ENCODE results near the gene MYH14. TPM values are rescaled to one million over a fixed set of nuclear protein-coding genes. Genes with fewer than 3 reads are reported as not detected.

Gene MYH14
- total and polyA plus RNA-seq, 4 experiments from 2014 or later = not detected

GRCh38 chr19:50268501-50268900 lies 65.1 kb downstream of the MYH14 start:
- Mint-ChIP-seq H3K4me1 (peaks cover 0 to 4% (median under 1%) of the 10 kb centered on the region in 4 donors), H3K27ac (no peak overlapping the region), H3K4me3 (no peak overlapping the region), H3K9me3 (peaks cover 0 to 3% (median 0%) of the 10 kb centered on the region in 8 donors), H3K36me3 (no peaks in the 10 kb centered on the region), H3K27me3 (peaks cover 12 to 24% of the 10 kb centered on the region in 2 donors)
- DNase-seq = no peak
- Histone ChIP-seq H3K36me3 (ENCODE audit: insufficient read depth, low read length) (no peaks in the 10 kb centered on the region), H3K27ac (ENCODE audit: low read depth, low read length) (no peak overlapping the region), H3K9me3 (ENCODE audit: control insufficient read depth in 1 of 2, low read length in 2 of 2) (no peaks in the 10 kb centered on the region), H3K4me3 (ENCODE audit: low read length in 2 of 2) (no peak overlapping the region), H3K27me3 (ENCODE audit: insufficient read depth, low read length) (no peaks in the 10 kb centered on the region), H3K4me1 (ENCODE audit: insufficient read depth, low read length) (no peaks in the 10 kb centered on the region)
- ChIA-PET POLR2A (ENCODE audit: partially characterized antibody) (no interaction called here), CTCF (ENCODE audit: partially characterized antibody) (no interaction called here)
- intact Hi-C loops (cut with micrococcal nuclease) = no loop called here

DNA sequence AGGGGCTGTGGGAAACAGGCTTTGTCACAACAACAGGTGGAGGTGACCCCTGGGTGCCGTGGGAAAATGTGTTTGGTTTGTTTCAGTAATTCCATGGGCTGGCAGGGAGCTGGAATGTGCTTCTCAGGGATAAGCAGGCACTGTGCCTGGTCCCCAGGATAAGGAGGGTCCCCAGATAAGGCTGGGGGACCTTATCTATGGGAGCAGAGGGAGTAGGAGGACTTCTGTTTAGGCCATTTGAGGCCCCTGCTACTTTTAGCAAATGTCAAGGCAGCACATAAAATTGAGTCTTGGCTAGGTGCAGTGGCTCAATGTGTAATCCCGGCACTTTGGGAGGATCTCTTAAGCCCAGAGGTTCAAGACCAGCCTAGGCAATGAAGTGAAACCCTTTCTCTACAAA lies 66.2 kb downstream of the MYH14 start:
- H3K9me3 ChIP-seq (ENCODE audit: control insufficient read depth in 1 of 2, low read length in 2 of 2) = no peaks in the 10 kb centered on the region
- DNase-seq = no peak
- POLR2A ChIA-PET (ENCODE audit: partially characterized antibody) = no interaction called here
- no peak overlapping the region for H3K27ac ChIP-seq (ENCODE audit: low read depth, low read length)
- H3K4me1 Mint-ChIP-seq = peaks cover 0 to 4% (median under 1%) of the 10 kb centered on the region in 4 donors
- CTCF ChIA-PET (ENCODE audit: partially characterized antibody) = no interaction called here
- H3K9me3 Mint-ChIP-seq = peaks cover 0 to 3% (median 0%) of the 10 kb centered on the region in 8 donors
- no peak overlapping the region for H3K4me3 Mint-ChIP-seq
- intact Hi-C loops (cut with micrococcal nuclease) = no loop called here
- peaks cover 12 to 23% of the 10 kb centered on the region in 2 donors for H3K27me3 Mint-ChIP-seq
- H3K27ac Mint-ChIP-seq = no peak overlapping the region
- no peaks in the 10 kb centered on the region for H3K4me1 ChIP-seq (ENCODE audit: insufficient read depth, low read length)
- no peaks in the 10 kb centered on the region for H3K36me3 Mint-ChIP-seq
- no peaks in the 10 kb centered on the region for H3K27me3 ChIP-seq (ENCODE audit: insufficient read depth, low read length)
- no peaks in the 10 kb centered on the region for H3K36me3 ChIP-seq (ENCODE audit: insufficient read depth, low read length)
- H3K4me3 ChIP-seq (ENCODE audit: low read length in 2 of 2) = no peak overlapping the region

GRCh38 chr19:50272263-50272897 lies 69.0 kb downstream of the MYH14 start:
- Mint-ChIP-seq H3K27ac (no peak overlapping the region), H3K4me1 (no peaks in the 10 kb centered on the region), H3K36me3 (no peaks in the 10 kb centered on the region), H3K27me3 (peaks cover 14 to 17% of the 10 kb centered on the region in 2 donors), H3K9me3 (peaks cover 0 to 3% (median 0%) of the 10 kb centered on the region in 8 donors), H3K4me3 (no peak overlapping the region)
- H3K4me3 ChIP-seq (ENCODE audit: low read length in 2 of 2) = no peak overlapping the region
- intact Hi-C loops (cut with micrococcal nuclease) = no loop called here
- H3K36me3 ChIP-seq (ENCODE audit: insufficient read depth, low read length) = no peaks in the 10 kb centered on the region
- H3K27me3 ChIP-seq (ENCODE audit: insufficient read depth, low read length) = no peaks in the 10 kb centered on the region
- H3K9me3 ChIP-seq (ENCODE audit: control insufficient read depth in 1 of 2, low read length in 2 of 2) = no peaks in the 10 kb centered on the region
- no peak for DNase-seq
- no peak overlapping the region for H3K27ac ChIP-seq (ENCODE audit: low read depth, low read length)
- ChIA-PET CTCF (ENCODE audit: partially characterized antibody) (interaction anchor here (1.2 kb wide), 1 partner anchor 8 kb away, joined by 3 read pairs; no protein-coding TSS in a partner anchor), POLR2A (ENCODE audit: partially characterized antibody) (no interaction called here)
- no peaks in the 10 kb centered on the region for H3K4me1 ChIP-seq (ENCODE audit: insufficient read depth, low read length)

- H3K4me1 Mint-ChIP-seq = no peaks in the 10 kb centered on the region
- H3K27me3 Mint-ChIP-seq = peaks cover 6 to 8% of the 10 kb centered on the region in 2 donors
- no peaks in the 10 kb centered on the region for H3K4me1 ChIP-seq (ENCODE audit: insufficient read depth, low read length)
- H3K36me3 Mint-ChIP-seq = no peaks in the 10 kb centered on the region
- no peak overlapping the region for H3K27ac ChIP-seq (ENCODE audit: low read depth, low read length)
- H3K27me3 ChIP-seq (ENCODE audit: insufficient read depth, low read length) = no peaks in the 10 kb centered on the region
- no peak overlapping the region for H3K4me3 ChIP-seq (ENCODE audit: low read length in 2 of 2)
- DNase-seq = no peak
- no peaks in the 10 kb centered on the region for H3K9me3 ChIP-seq (ENCODE audit: control insufficient read depth in 1 of 2, low read length in 2 of 2)
- POLR2A ChIA-PET (ENCODE audit: partially characterized antibody) = no interaction called here
- no peaks in the 10 kb centered on the region for H3K36me3 ChIP-seq (ENCODE audit: insufficient read depth, low read length)
- CTCF ChIA-PET (ENCODE audit: partially characterized antibody) = no interaction called here
- no peak overlapping the region for H3K27ac Mint-ChIP-seq
- intact Hi-C loops (cut with micrococcal nuclease) = no loop called here
- H3K9me3 Mint-ChIP-seq = peaks cover 0 to 2% (median 0%) of the 10 kb centered on the region in 8 donors
- no peak overlapping the region for H3K4me3 Mint-ChIP-seq
These were observed 70.4 kb downstream of the MYH14 start for GRCh38 chr19:50273821-50274220.

DNA sequence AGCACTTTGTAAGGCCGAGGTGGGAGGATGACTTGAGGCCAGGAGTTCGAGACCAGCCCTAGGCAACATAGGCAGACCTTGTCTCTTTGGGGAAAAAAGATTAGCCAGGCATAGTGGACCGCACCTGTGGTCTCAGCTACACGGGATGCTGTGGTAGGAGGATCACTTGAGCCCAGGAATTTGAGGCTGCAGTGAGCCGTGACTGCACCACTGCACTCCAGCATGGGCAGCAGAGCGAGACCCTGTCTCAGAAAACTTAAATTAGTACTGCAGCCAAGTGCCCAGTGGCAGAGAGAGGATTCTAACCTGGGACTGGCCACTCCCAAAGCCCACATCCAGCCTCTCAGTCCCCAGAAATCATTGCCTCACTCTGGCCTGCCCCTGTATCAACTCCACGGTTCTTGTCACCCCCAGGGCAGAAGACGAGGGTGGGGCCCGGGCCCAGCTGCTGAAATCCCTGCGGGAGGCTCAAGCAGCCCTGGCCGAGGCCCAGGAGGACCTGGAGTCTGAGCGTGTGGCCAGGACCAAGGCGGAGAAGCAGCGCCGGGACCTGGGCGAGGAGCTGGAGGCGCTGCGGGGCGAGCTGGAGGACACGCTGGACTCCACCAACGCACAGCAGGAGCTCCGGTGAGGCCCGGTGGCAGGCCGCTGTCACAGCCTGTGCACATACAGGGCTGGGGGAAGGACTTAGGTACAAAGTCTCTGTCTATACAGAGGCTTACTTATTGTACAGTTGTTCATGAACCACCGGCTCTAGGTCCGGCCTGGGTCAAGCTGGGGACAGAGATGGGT lies 72.4 kb downstream of the MYH14 start:
- Mint-ChIP-seq H3K36me3 (no peaks in the 10 kb centered on the region), H3K9me3 (no peaks in the 10 kb centered on the region), H3K27me3 (peaks cover 6% of the 10 kb centered on the region in 2 donors), H3K4me3 (no peak overlapping the region), H3K27ac (no peak overlapping the region), H3K4me1 (no peaks in the 10 kb centered on the region)
- H3K27me3 ChIP-seq (ENCODE audit: insufficient read depth, low read length) = no peaks in the 10 kb centered on the region
- H3K27ac ChIP-seq (ENCODE audit: low read depth, low read length) = no peak overlapping the region
- POLR2A ChIA-PET (ENCODE audit: partially characterized antibody) = no interaction called here
- CTCF ChIA-PET (ENCODE audit: partially characterized antibody) = no interaction called here
- H3K4me1 ChIP-seq (ENCODE audit: insufficient read depth, low read length) = no peaks in the 10 kb centered on the region
- no peaks in the 10 kb centered on the region for H3K9me3 ChIP-seq (ENCODE audit: control insufficient read depth in 1 of 2, low read length in 2 of 2)
- no peak overlapping the region for H3K4me3 ChIP-seq (ENCODE audit: low read length in 2 of 2)
- no peak for DNase-seq
- no peaks in the 10 kb centered on the region for H3K36me3 ChIP-seq (ENCODE audit: insufficient read depth, low read length)
- intact Hi-C loops (cut with micrococcal nuclease) = no loop called here

DNA sequence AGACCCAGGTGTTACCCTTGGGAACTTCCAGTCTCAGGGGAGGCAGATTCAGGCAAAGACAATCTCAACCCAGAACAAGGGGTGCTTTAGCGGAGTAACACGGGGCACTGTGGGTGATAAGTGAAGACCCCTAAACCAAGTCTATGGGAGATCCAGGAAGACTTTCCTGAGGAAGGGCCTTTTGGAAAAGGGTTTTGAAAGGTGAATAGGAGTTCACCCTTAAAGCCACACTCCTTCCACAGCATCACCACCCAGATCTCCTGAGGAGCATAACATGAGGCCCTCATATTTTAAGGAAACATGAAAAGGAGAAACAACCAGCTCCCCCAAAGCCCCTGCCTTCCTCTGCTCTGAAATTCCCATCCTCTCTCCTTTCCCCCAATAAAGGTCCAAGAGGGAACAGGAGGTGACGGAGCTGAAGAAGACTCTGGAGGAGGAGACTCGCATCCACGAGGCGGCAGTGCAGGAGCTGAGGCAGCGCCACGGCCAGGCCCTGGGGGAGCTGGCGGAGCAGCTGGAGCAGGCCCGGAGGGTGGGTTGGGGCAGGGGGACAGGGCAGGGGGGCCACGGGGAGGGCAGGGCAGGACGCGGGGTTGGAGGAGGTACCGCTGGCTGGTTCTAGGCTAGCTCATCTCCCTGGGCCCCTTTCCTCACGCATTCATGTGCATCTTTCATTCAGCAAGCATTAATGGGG lies 73.1 kb downstream of the MYH14 start:
- Histone ChIP-seq H3K36me3 (ENCODE audit: insufficient read depth, low read length) (no peaks in the 10 kb centered on the region), H3K27ac (ENCODE audit: low read depth, low read length) (no peak overlapping the region), H3K4me3 (ENCODE audit: low read length in 2 of 2) (no peak overlapping the region), H3K9me3 (ENCODE audit: control insufficient read depth in 1 of 2, low read length in 2 of 2) (no peaks in the 10 kb centered on the region), H3K27me3 (ENCODE audit: insufficient read depth, low read length) (no peaks in the 10 kb centered on the region), H3K4me1 (ENCODE audit: insufficient read depth, low read length) (no peaks in the 10 kb centered on the region)
- ChIA-PET POLR2A (ENCODE audit: partially characterized antibody) (no interaction called here), CTCF (ENCODE audit: partially characterized antibody) (no interaction called here)
- no peaks in the 10 kb centered on the region for H3K36me3 Mint-ChIP-seq
- no peak overlapping the region for H3K27ac Mint-ChIP-seq
- no peaks in the 10 kb centered on the region for H3K4me1 Mint-ChIP-seq
- H3K9me3 Mint-ChIP-seq = no peaks in the 10 kb centered on the region
- H3K27me3 Mint-ChIP-seq = peaks cover 3 to 6% of the 10 kb centered on the region in 2 donors
- no peak for DNase-seq
- H3K4me3 Mint-ChIP-seq = no peak overlapping the region
- intact Hi-C loops (cut with micrococcal nuclease) = no loop called here

DNA sequence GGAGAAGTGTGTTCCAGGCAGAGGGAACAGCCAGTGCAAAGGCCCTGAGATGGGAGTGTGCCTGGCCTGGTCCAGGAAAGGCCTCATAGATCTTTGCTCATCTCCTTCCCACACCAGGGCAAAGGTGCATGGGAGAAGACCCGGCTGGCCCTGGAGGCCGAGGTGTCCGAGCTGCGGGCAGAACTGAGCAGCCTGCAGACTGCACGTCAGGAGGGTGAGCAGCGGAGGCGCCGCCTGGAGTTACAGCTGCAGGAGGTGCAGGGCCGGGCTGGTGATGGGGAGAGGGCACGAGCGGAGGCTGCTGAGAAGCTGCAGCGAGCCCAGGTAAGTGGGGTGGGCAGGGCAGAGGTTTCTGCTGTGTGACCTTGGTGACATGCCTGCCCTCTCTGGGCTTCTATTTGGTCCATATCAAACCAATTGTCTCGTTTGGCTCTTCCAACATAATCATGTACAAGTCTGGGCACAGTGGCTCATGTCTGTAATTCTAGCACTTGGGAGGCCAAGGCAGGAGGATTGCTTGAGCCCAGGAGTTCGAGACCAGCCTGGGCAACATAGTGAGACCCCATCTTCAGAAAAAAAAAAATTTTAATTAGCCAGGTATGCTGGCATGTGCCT lies 74.7 kb downstream of the MYH14 start:
- Histone ChIP-seq H3K9me3 (ENCODE audit: control insufficient read depth in 1 of 2, low read length in 2 of 2) (no peaks in the 10 kb centered on the region), H3K27me3 (ENCODE audit: insufficient read depth, low read length) (no peaks in the 10 kb centered on the region), H3K4me1 (ENCODE audit: insufficient read depth, low read length) (no peaks in the 10 kb centered on the region), H3K36me3 (ENCODE audit: insufficient read depth, low read length) (no peaks in the 10 kb centered on the region), H3K4me3 (ENCODE audit: low read length in 2 of 2) (no peak overlapping the region), H3K27ac (ENCODE audit: low read depth, low read length) (no peak overlapping the region)
- Mint-ChIP-seq H3K36me3 (no peaks in the 10 kb centered on the region), H3K4me1 (peaks cover 0 to 1% (median 0%) of the 10 kb centered on the region in 4 donors), H3K27me3 (peaks cover 3 to 5% of the 10 kb centered on the region in 2 donors), H3K27ac (no peak overlapping the region), H3K9me3 (no peaks in the 10 kb centered on the region), H3K4me3 (no peak overlapping the region)
- ChIA-PET POLR2A (ENCODE audit: partially characterized antibody) (no interaction called here), CTCF (ENCODE audit: partially characterized antibody) (no interaction called here)
- intact Hi-C loops (cut with micrococcal nuclease) = no loop called here
- no peak for DNase-seq
